Measurements from ENCODE around the gene SLC25A2.
A peak's percentile ranks its signal among the peaks of the same experiment; 100 is the strongest.

DNA sequence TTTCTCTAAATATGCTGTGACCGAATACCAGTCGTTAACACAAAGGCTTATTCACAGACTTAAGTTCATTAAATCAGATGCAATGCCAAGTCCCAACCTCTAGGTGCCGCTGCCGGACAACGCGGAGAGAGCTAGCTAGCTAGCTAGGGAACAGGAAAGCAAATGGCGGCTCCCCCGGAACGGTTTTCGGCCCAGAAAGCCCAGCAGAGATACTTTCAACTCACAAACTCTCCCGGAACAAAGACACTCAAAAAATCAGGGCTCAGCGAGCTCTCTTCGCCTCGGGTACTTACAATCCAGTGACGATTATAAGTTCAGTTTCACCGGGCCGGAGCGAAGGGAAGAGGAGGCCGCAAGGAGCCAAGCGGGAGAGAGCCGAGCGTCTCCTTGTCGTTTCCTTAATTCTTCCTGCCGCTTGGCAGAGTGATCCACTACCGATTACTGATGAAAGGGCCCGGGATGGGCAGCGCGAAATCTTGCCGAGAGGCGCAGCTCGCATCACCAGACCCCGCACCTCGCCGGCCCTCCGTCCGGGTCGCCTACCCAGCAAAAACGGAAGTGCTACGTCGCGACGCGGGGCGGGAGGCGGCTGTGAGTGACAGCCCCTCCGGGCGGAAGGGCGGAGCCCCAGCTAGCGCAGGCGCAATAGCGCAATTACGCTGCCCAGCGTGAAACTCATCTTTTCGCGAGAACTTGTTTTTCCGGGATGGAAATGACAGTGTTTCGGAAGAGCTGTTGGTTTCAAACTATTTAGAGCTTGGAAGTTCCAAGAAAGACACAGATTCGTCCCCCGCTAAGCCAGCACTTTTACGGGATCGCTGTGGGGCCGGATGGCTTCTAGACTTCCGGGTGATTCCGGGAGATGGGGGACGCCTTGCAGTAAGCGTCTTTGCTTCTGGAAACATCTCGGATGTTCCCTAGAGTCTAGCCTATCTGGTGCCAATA, 16.6 kb upstream of the SLC25A2 start, which contains the start of gene TAF7:
- TF ChIP-seq, protein P1, sequence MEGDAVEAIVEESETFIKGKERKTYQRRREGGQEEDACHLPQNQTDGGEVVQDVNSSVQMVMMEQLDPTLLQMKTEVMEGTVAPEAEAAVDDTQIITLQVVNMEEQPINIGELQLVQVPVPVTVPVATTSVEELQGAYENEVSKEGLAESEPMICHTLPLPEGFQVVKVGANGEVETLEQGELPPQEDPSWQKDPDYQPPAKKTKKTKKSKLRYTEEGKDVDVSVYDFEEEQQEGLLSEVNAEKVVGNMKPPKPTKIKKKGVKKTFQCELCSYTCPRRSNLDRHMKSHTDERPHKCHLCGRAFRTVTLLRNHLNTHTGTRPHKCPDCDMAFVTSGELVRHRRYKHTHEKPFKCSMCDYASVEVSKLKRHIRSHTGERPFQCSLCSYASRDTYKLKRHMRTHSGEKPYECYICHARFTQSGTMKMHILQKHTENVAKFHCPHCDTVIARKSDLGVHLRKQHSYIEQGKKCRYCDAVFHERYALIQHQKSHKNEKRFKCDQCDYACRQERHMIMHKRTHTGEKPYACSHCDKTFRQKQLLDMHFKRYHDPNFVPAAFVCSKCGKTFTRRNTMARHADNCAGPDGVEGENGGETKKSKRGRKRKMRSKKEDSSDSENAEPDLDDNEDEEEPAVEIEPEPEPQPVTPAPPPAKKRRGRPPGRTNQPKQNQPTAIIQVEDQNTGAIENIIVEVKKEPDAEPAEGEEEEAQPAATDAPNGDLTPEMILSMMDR (conservative IDR thresholded peaks at IDR 0.05), result peak; percentile 88
- no peak for TF ChIP-seq EZH2 (IDR thresholded peaks at IDR 0.05; ENCODE audit: low read depth)

Measured in PC-9 (cell line).